ENCODE measurements around the gene WDR38.

DNA sequence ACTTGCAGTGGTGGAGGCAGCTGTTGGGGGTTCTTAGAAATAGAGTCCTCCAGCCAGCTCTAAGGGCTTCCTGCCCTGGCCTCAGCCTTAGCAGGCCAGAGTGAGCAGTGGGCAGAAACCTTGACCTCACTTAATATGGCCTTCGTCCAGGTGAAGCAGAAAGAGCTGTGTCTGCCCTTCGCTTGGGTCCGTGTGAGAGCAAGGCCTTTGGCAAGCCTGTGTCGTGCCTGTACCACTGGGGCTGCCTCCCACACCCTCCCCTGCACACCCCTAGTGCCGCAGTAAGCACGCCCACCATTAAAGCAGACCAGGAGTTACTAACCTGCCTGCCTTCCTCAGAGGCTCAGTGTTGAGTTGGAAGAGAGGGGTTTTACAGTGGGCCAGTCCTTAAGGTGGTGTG is 22.2 kb downstream of the WDR38 start:
- TF ChIP-seq POLR2A (IDR thresholded peaks at IDR 0.05) (no peak), POLR2AphosphoS5 (IDR thresholded peaks at IDR 0.05) (no peak), EP300 (IDR thresholded peaks at IDR 0.05) (no peak)
- TF ChIP-seq, protein P1, sequence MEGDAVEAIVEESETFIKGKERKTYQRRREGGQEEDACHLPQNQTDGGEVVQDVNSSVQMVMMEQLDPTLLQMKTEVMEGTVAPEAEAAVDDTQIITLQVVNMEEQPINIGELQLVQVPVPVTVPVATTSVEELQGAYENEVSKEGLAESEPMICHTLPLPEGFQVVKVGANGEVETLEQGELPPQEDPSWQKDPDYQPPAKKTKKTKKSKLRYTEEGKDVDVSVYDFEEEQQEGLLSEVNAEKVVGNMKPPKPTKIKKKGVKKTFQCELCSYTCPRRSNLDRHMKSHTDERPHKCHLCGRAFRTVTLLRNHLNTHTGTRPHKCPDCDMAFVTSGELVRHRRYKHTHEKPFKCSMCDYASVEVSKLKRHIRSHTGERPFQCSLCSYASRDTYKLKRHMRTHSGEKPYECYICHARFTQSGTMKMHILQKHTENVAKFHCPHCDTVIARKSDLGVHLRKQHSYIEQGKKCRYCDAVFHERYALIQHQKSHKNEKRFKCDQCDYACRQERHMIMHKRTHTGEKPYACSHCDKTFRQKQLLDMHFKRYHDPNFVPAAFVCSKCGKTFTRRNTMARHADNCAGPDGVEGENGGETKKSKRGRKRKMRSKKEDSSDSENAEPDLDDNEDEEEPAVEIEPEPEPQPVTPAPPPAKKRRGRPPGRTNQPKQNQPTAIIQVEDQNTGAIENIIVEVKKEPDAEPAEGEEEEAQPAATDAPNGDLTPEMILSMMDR (IDR thresholded peaks at IDR 0.05) = no peak

All from sigmoid colon (tissue), 4 donors.